B cell (primary cell): Measurements from ENCODE around the gene P2RX6. TPM values are rescaled to one million over a fixed set of nuclear protein-coding genes. Genes with fewer than 3 reads are reported as not detected.

ENCODE experiments used
- ATAC-seq: fragments of 200-7000 bp; cut with Tn5 transposase; one replicate; pipeline ENCODE4 v1.10.0; 2021; ENCODE audit warnings: low read depth, mild to moderate bottlenecking, moderate number of reproducible peaks, moderate library complexity
- CTCF ChIA-PET: fragments of 350-600 bp; sonication (Branson Sonifier 250); formaldehyde crosslinking; loops from one replicate; lab custom pipeline; 2021; ENCODE audit warnings: antibody characterized with exemption, inconsistent platforms; lab: Charles Lee
- POLR2A ChIA-PET: fragments of 350-600 bp; sonication (Branson Sonifier 250); formaldehyde crosslinking; loops from one replicate; lab custom pipeline; 2021; ENCODE audit warnings: antibody characterized with exemption; lab: Charles Lee
- DNase-seq: peaks from one replicate; pipeline ENCODE4 v3.0.0; 2013
- H2AFZ ChIP-seq: 2 replicates; pipeline ENCODE4 v1.6.1; 2012; ENCODE audit warnings: mild to moderate bottlenecking, low read depth, low read length; ENCODE audit not compliant: insufficient read depth, poor library complexity, severe bottlenecking
- H3K27ac ChIP-seq, 2 donors: 1 replicate in 1 of 2; 2 replicates in 1 of 2; pipeline ENCODE4 v1.5.1; 2012 to 2013; ENCODE audit warnings: low read length in 2 of 2, mild to moderate bottlenecking in 2 of 2, moderate library complexity in 1 of 2
- H3K27me3 ChIP-seq, 4 experiments: fragments of 200-600 bp in 1 of 4; sonication (generic) in 1 of 4; replicated peaks in 1 of 4; 1 replicate in 2 of 4; 2 replicates in 2 of 4; pipeline versions ENCODE4 v1.6.1 to v1.7.0; 2013 to 2016; ENCODE audit warnings: low read length in 3 of 4, mild to moderate bottlenecking in 2 of 4, mixed read lengths in 1 of 4, moderate library complexity in 1 of 4; ENCODE audit not compliant: insufficient read depth in 4 of 4, control insufficient read depth in 3 of 4; ENCODE audit errors: control extremely low read depth in 1 of 4
- H3K36me3 ChIP-seq, 2 experiments: replicated peaks in 1 of 2; 1 replicate in 1 of 2; 2 replicates in 1 of 2; pipeline versions ENCODE4 v1.6.1 to v1.7.1; 2013; ENCODE audit warnings: low read length in 1 of 2; ENCODE audit not compliant: insufficient read depth in 2 of 2, control insufficient read depth in 1 of 2; ENCODE audit errors: control extremely low read depth in 1 of 2, extremely low read depth in 1 of 2
- H3K4me1 ChIP-seq, 2 donors: fragments of 200-600 bp in 1 of 2; sonication (generic) in 1 of 2; 1 replicate in 1 of 2; 2 replicates in 1 of 2; pipeline versions ENCODE4 v1.5.1 to v1.6.1; 2013 to 2017; ENCODE audit warnings: low read length in 2 of 2; ENCODE audit not compliant: control insufficient read depth in 2 of 2, insufficient read depth in 2 of 2
- H3K4me2 ChIP-seq: replicated peaks from 2 replicates; pipeline ENCODE3; 2012; ENCODE audit warnings: mild to moderate bottlenecking, low read depth, low read length; ENCODE audit not compliant: poor library complexity, severe bottlenecking
- H3K4me3 ChIP-seq, 5 experiments: fragments of 200-600 bp in 1 of 5; sonication (generic) in 1 of 5; 1 replicate in 3 of 5; 2 replicates in 2 of 5; pipeline versions ENCODE4 v1.5.1 to v1.7.0; 2011 to 2016; ENCODE audit warnings: low read length in 4 of 5, mild to moderate bottlenecking in 4 of 5, low read depth in 2 of 5, control low read depth in 1 of 5, moderate library complexity in 1 of 5; ENCODE audit not compliant: insufficient read depth in 1 of 5; ENCODE audit errors: control extremely low read depth in 1 of 5, extremely low read depth in 1 of 5
- H3K79me2 ChIP-seq: fragments of 200-600 bp; sonication (generic); one replicate; pipeline ENCODE4 v1.6.0; 2016; ENCODE audit warnings: low read length; ENCODE audit not compliant: control insufficient read depth, insufficient read depth
- H3K9ac ChIP-seq: fragments of 200-600 bp; sonication (generic); 2 replicates; pipeline ENCODE4 v1.6.1; 2017; ENCODE audit warnings: mild to moderate bottlenecking, low read length, moderate library complexity
- H3K9me3 ChIP-seq, 3 donors: one replicate each; pipeline versions ENCODE4 v1.6.1 to v1.7.1; 2013; ENCODE audit warnings: low read length in 2 of 3; ENCODE audit not compliant: control insufficient read depth in 2 of 3, insufficient read depth in 1 of 3; ENCODE audit errors: control extremely low read depth in 1 of 3
- H4K20me1 ChIP-seq: 2 replicates; pipeline ENCODE4 v1.6.0; 2012; ENCODE audit warnings: mild to moderate bottlenecking, low read length; ENCODE audit not compliant: insufficient read depth, control insufficient read depth, poor library complexity, severe bottlenecking
- H3K27ac Mint-ChIP-seq: one replicate; pipeline ENCODE4 v1.8.0; 2021; ENCODE audit warnings: mixed read lengths
- H3K27me3 Mint-ChIP-seq: one replicate; pipeline ENCODE4 v1.8.0; 2021; ENCODE audit warnings: mixed read lengths
- H3K4me1 Mint-ChIP-seq: one replicate; pipeline ENCODE4 v1.8.0; 2021; ENCODE audit warnings: mixed read lengths
- H3K4me3 Mint-ChIP-seq: one replicate; pipeline ENCODE4 v1.8.0; 2021; ENCODE audit warnings: mixed read lengths
- H3K9me3 Mint-ChIP-seq: one replicate; pipeline ENCODE4 v1.8.0; 2022; ENCODE audit warnings: mixed read lengths; ENCODE audit not compliant: insufficient read depth
- CTCF ChIP-seq: fragments of 200-600 bp; IDR thresholded peaks from one replicate; pipeline ENCODE4 v1.8.0; 2022; ENCODE audit warnings: antibody characterized with exemption, mild to moderate bottlenecking
- EZH2 ChIP-seq: IDR thresholded peaks from 2 replicates; pipeline ENCODE4 v1.6.1; 2012; ENCODE audit warnings: borderline replicate concordance, low read depth, mild to moderate bottlenecking, moderate library complexity, low read length; ENCODE audit not compliant: insufficient read depth, poor library complexity, severe bottlenecking
- WGBS: methylation state at CpG from one replicate; pipeline ENCODE4 v1.1.5; 2013; ENCODE audit warnings: missing lambda C conversion rate; ENCODE audit not compliant: insufficient coverage; 5-methylcytosine and 5-hydroxymethylcytosine counted together
- intact Hi-C: fragments of 100-400 bp; cut with micrococcal nuclease; formaldehyde crosslinking; loops from one replicate; pipeline ENCODE4 v1.10.0; 2022
- polyA plus RNA-seq: library from polyadenylated mRNA; depleted of rRNA; stranded (reverse); fragments of >200 nt; gene quantifications from 2 replicates; pipeline ENCODE4 v1.2.3, GENCODE V29; 2012
- total RNA-seq, 2 donors: library from RNA; stranded (reverse); fragments of 120-200 nt in 1 of 2; gene quantifications; 1 replicate in 1 of 2; 2 replicates in 1 of 2; pipeline versions ENCODE4 v1.2.3 to v1.2.4, GENCODE V29; 2013 to 2022

The P2RX6 gene
- total and polyA plus RNA-seq, 2 donors (not counting 1 experiment from before 2014, with no cell fraction given): 0.49 to 0.79 TPM

- TF ChIP-seq CTCF: no peak
- TF ChIP-seq EZH2: no peak
- Mint-ChIP-seq H3K27ac (no peak overlapping the region), H3K4me3 (no peak overlapping the region), H3K9me3 (no peaks in the 10 kb centered on the region), H3K27me3 (peaks cover 3% of the 10 kb centered on the region), H3K4me1 (peaks cover 33% of the 10 kb centered on the region)
- ATAC-seq: no peak
- Histone ChIP-seq H3K4me1 (peaks cover 29 to 45% of the 10 kb centered on the region in 2 donors), H3K27ac (no peak overlapping the region), H3K79me2 (peaks cover 7% of the 10 kb centered on the region), H3K4me2 (no peak overlapping the region), H4K20me1 (no peaks in the 10 kb centered on the region), H3K4me3 (no peak overlapping the region), H2AFZ (no peak overlapping the region), H3K27me3 (peaks cover 0 to 3% (median 0%) of the 10 kb centered on the region in 4 experiments), H3K9ac (no peak overlapping the region), H3K9me3 (peaks cover 0 to 22% (median 8%) of the 10 kb centered on the region in 3 donors), H3K36me3 (no peaks in the 10 kb centered on the region)
- WGBS: 91% methylated on average over 18 of the region's 24 CpGs
- no peak for DNase-seq
- CTCF ChIA-PET: interaction anchor here (1.0 kb wide), 1 partner anchor 14 kb away, joined by 5 read pairs; no protein-coding TSS in a partner anchor
- POLR2A ChIA-PET: interaction anchor here (0.6 kb wide), 1 partner anchor 506 kb away, joined by 5 read pairs; no protein-coding TSS in a partner anchor
- intact Hi-C loops: no loop called here
Observed at GRCh38 chr22:20976291-20976877, 38.6 kb upstream of the P2RX6 start.

GRCh38 chr22:20977019-20977418 is 37.9 kb upstream of the P2RX6 start:
- H3K9ac ChIP-seq: no peak overlapping the region
- no peak overlapping the region for H3K4me2 ChIP-seq
- H3K4me3 Mint-ChIP-seq: no peak overlapping the region
- no peak overlapping the region for H3K27ac ChIP-seq
- no peak overlapping the region for H2AFZ ChIP-seq
- peaks cover 3% of the 10 kb centered on the region for H3K27me3 Mint-ChIP-seq
- H3K4me3 ChIP-seq: no peak overlapping the region
- intact Hi-C loops: no loop called here
- ATAC-seq (no peak), DNase-seq (no peak)
- TF ChIP-seq CTCF (no peak), EZH2 (no peak)
- H4K20me1 ChIP-seq: no peaks in the 10 kb centered on the region
- ChIA-PET POLR2A (no interaction called here), CTCF (no interaction called here)
- peaks cover 28 to 41% of the 10 kb centered on the region in 2 donors for H3K4me1 ChIP-seq
- no peaks in the 10 kb centered on the region for H3K36me3 ChIP-seq
- no peaks in the 10 kb centered on the region for H3K9me3 Mint-ChIP-seq
- H3K79me2 ChIP-seq: peaks cover 7% of the 10 kb centered on the region
- H3K9me3 ChIP-seq: peaks cover 0 to 22% (median 8%) of the 10 kb centered on the region in 3 donors
- H3K27ac Mint-ChIP-seq: no peak overlapping the region
- H3K27me3 ChIP-seq: peaks cover 0 to 3% (median 0%) of the 10 kb centered on the region in 4 experiments
- H3K4me1 Mint-ChIP-seq: peaks cover 30% of the 10 kb centered on the region
- 96% methylated on average over 10 of the region's 11 CpGs for WGBS
